NCI-H1417 treated with DMSO at 0.1 percent for 48 hours (cell line): ENCODE measurements around the gene CRP.
"Not testable (repeated sequence)": the region's sequence is repeated elsewhere in the genome, so short reads cannot be mapped to it uniquely, and the experiment has no call there.

Source experiments
- DNase-seq: peaks from one replicate; lab custom pipeline; 2025; lab: John Stamatoyannopoulos, UW

CRP gene

DNA sequence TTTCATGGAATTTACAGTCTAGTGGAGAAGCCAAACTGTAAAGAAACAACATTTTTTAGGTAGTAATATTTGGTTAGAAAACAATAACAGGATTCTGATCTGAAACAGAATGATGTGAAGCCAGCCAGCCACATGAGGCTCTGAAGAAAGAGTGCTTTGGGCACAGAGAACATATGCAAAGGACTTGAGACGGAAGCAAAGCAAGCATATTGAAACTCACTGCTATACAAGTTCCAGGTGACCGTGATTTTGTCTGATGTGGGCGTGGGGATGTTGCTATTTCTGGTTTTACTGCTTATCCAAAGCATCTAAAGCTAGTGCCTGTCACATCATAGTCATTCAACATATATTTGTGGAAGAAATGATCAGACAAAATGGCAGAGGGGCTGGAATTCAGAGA, 14.7 kb downstream of the CRP start:
- DNase-seq = no peak

DNA sequence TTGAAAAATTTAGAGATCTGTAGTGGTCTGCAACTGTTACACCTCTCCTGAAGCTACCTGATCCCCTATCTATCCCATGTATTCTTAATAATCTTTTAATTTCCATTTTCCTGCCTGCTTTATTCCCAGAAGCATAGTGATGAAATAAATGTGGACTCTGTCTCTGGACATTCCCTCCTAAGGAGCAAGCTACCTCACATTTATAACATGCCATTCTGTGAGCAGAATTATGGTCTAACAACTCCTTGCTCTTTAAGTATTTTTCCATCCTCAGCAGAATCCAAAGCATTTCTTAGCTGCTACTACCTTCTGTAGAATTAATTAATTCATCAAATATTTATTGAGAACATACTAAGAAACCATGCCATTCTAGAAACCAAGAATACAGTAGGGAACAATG, 15.1 kb downstream of the CRP start:
- no peak for DNase-seq

DNA sequence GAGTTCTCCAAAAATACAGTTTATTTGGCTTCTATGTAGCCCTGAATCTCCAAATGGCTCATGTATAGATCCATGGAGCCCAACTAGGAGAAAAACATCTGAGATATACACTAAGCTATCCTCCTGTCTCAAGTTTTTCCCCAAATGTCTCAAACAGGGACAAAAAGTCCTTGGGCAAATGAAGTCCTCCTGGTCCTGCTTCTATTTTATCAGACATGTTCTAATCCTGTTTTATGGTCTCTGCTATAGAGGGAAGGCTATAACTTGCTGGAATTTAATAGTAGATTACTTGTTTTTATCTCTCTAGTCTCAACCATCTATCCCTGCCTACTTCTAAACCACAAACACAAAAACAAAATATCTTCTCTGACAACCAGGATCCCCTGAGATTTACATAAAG, 26.9 kb downstream of the CRP start:
- no peak for DNase-seq

DNA sequence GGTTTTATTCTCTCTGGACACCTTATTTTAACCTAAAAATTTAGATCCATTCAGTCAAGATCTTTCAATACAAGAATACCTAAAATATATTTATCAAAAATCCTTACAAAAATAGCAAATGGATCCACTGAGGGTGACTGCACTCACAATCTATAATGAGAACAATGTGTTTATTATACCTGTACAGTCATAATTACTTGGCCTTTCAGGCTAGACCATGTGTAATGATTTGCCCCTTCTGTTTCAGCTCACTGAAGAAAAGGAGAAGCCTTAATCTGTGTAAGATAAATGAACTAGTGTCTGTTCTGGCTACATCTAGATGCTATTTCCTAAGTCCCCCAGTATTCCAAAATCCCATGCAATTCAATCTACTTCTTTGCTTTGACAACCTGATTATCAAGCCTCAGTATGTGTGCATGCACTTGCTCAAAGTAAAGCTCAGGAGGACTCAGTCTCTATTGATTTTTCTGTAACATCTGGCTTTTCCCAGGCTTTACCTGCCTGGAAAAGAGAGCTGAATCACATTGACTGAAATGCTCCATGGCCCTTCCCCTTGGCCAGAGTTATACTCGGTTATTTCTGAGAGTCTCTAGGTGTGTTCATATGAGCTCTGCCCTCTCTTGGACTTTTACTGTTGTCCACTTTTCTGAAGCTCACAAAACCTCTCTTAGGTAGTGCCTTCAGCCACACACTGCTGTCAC, 27.6 kb downstream of the CRP start:
- DNase-seq = no peak

DNA sequence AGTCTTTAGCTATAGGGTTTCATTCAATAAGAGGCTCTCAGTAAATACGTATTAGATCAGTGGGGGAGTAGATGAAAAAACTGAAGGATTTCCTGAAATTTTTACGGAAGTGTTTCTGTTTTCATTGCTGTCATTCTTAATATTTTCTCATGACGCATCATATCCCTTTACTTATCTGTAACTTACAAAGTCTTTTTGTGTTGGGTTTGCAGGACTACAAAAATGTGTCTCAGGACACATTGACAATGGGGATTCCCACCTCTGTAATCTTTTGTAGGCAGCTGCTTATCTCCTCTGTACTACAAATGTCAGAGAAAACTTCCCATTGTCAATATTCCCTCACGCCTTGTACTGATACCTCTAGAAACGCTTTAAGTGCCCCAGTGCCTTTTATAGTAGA, 35.5 kb downstream of the CRP start:
- DNase-seq = no peak

DNA sequence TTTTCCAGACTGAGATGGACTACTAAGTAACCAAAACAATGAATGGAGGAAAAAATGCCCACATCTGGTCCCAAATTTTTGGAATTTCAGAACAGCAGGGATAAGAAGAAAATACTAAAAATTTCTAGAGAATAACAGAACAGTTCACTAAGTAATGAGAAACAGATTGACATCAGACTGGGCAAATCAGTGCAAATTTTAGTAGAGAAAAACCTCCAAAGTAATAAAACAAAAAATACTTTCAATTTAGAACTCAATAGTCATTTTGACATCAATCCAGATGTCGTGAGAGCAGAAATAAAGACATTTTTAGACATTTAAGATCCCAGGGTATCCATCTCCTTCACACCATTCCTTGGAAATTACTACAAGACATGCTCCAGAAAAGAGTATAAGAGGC, 39.3 kb downstream of the CRP start:
- no peak for DNase-seq

DNA sequence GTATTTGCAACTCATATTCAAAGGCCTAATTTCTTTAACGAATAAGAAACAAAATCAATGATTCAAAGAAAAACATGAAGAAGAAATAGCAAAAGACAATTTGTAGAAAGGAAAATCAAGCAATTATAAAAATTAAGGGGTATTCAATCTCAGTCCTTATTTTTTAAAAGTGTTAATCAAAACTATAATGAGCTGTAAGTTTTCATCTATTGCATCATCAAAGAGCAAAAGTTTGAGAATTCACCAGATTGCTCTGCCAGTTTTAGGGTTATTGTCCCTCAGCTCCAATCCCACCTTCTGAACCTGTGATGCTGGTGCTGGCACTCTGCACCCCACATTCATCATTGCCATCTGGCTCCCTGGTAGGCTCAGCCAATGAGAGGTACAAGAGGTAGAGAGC, 42.0 kb downstream of the CRP start:
- not testable (repeated sequence) for DNase-seq

DNA sequence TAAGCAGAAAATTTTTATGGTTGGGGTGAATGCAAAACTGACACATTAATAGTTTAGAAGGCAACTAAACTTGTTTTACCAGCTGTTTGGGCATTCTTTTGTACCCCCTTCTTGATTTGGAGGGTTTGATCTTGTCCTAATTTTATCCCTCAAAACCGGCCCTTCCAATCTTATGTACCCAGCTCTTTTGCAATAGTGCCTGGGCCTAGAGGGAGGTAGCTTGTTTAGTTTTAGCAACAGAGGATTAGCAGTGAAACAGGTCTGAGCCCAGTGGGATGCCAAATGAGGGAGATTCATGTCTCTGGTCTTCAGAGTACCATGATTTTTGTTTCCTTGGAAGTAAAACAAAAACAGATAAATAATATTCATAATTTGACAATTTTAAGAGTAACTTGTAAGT, 45.1 kb downstream of the CRP start:
- no peak for DNase-seq

DNA sequence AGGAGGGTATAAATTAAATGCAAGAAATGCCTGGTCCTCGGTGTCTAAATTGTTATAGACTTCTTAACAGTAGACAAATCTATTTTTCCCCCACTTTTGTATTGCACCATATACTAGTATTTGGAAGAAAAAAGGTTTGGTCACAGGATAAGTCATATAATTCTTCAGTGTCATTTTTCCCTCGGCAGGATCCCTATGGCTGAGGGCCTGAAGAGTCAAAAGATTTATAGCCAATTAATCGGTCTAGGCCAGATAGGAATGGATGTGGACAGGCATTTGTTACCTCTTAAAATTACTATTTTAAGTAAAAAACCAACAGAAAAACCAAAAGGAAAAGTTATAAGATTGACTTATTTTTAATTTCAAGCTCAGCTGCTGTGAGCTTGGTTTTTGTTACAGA, 45.6 kb downstream of the CRP start:
- no peak for DNase-seq

DNA sequence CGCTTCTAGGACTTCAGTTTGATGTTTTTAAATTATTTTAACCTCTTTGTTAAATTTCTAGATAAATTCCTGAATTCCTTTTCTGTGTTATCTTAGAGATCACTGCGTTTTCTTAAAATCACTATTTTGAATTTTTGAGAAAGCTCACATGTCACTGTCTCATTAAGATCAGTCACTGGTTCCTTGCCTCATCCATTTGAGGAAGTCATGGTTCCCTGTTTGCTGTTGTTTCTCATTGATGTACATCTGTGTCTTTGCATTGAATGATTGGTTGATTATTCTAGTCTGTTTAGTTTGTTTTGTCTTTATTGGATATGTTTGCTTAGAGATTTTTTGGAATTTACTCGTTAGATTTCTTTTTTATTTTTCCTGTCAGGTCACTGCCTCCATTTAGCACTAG, 50.1 kb downstream of the CRP start:
- no peak for DNase-seq

DNA sequence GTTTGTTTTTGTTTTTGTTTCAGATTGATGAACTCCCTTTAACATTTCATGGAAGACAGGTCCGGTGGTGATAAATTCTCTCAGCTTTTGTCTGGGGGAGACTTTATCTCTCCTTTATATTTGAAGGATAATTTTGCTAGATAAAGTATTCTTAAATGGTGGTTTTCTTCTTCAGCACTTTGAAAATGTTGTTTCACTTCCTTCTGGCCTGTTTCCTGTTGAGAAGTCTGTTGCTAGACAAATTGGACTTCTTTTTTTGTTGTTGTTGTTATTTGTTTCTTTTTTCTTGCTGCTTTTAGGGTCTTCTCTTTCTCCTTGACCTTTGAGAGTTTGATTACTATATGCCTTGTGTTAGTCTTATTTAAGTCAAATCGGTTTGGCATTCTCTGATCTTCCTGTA, 50.8 kb downstream of the CRP start:
- no peak for DNase-seq
